ENCODE results near the gene TXK. TPM values are rescaled to one million over a fixed set of nuclear protein-coding genes. Genes with fewer than 3 reads are reported as not detected.

Gene TXK
- total RNA-seq, 1 donor from 2014 or later = 4.7 TPM

- DNase-seq (ENCODE audit: low read depth) = no peak
Observed at GRCh38 chr4:48103483-48104139, 30.4 kb downstream of the TXK start.

GRCh38 chr4:48102303-48102702, 31.7 kb downstream of the TXK start:
- DNase-seq (ENCODE audit: low read depth) = no peak

- DNase-seq (ENCODE audit: low read depth) = no peak
Observed at GRCh38 chr4:48100256-48100655, 33.8 kb downstream of the TXK start.

- no peak for DNase-seq (ENCODE audit: low read depth)
Observed at GRCh38 chr4:48095441-48095840, 38.6 kb downstream of the TXK start.

- DNase-seq (ENCODE audit: low read depth) = peak; percentile 78
Observed at GRCh38 chr4:48093991-48094416, 40.0 kb downstream of the TXK start.

- no peak for DNase-seq (ENCODE audit: low read depth)
Observed at GRCh38 chr4:48090621-48091020, 43.4 kb downstream of the TXK start.

- no peak for DNase-seq (ENCODE audit: low read depth)
Observed at GRCh38 chr4:48085821-48086589, 48.0 kb downstream of the TXK start.

GRCh38 chr4:48082956-48083355, 51.1 kb downstream of the TXK start:
- no peak for DNase-seq (ENCODE audit: low read depth)

- peak; percentile 46 for DNase-seq (ENCODE audit: low read depth)
Observed at GRCh38 chr4:48081196-48081595, 52.9 kb downstream of the TXK start.

- DNase-seq (ENCODE audit: low read depth) = peak; percentile 68
Observed at GRCh38 chr4:48079972-48080391, 54.1 kb downstream of the TXK start.

GRCh38 chr4:48078862-48079655, 55.0 kb downstream of the TXK start:
- DNase-seq (ENCODE audit: low read depth) = no peak

- no peak for DNase-seq (ENCODE audit: low read depth)
Observed at GRCh38 chr4:48078425-48078824, 55.6 kb downstream of the TXK start.

- no peak for DNase-seq (ENCODE audit: low read depth)
Observed at GRCh38 chr4:48074657-48075056, 59.4 kb downstream of the TXK start.

- no peak for DNase-seq (ENCODE audit: low read depth)
Observed at GRCh38 chr4:48073567-48074103, 60.4 kb downstream of the TXK start.

- peak; percentile 86 for DNase-seq (ENCODE audit: low read depth)
Observed at GRCh38 chr4:48071191-48071590, 62.9 kb downstream of the TXK start.

GRCh38 chr4:48069026-48069425, 65.0 kb downstream of the TXK start:
- no peak for DNase-seq (ENCODE audit: low read depth)

- no peak for DNase-seq (ENCODE audit: low read depth)
Observed at GRCh38 chr4:48068182-48068581, 65.9 kb downstream of the TXK start.

- DNase-seq (ENCODE audit: low read depth) = no peak
Observed at GRCh38 chr4:48067536-48067935, 66.5 kb downstream of the TXK start.

GRCh38 chr4:48065587-48066052, 68.4 kb downstream of the TXK start:
- DNase-seq (ENCODE audit: low read depth) = no peak

- no peak for DNase-seq (ENCODE audit: low read depth)
Observed at GRCh38 chr4:48064349-48064748, 69.7 kb downstream of the TXK start.

- DNase-seq (ENCODE audit: low read depth) = no peak
Observed at GRCh38 chr4:48058617-48059530, 75.2 kb downstream of the TXK start.
